Esophagus muscularis mucosa (tissue), 4 donors: Measurements from ENCODE around the gene TMEM240.
"Not testable (repeated sequence)": the region's sequence is repeated elsewhere in the genome, so short reads cannot be mapped to it uniquely, and the experiment has no call there.

Experiments used
- EP300 ChIP-seq: sonication (generic); formaldehyde crosslinking; IDR thresholded peaks from one replicate; pipeline ENCODE4 v1.6.1; 2017; ENCODE audit warnings: antibody characterized with exemption
- POLR2A ChIP-seq: fragments of 450-650 bp; IDR thresholded peaks from one replicate; pipeline ENCODE4 v1.6.1; 2017; ENCODE audit warnings: antibody characterized with exemption, moderate library complexity, mild to moderate bottlenecking, low read depth
- POLR2AphosphoS5 ChIP-seq, 2 donors: sonication (generic); formaldehyde crosslinking; IDR thresholded peaks; one replicate each; pipeline ENCODE4 v1.6.1; 2017; ENCODE audit warnings: antibody characterized with exemption in 2 of 2
- TF ChIP-seq, protein P1 (sequence below), 3 experiments: fragments of 200-600 bp in 2 of 3; fragments of 450-650 bp in 1 of 3; sonication (generic) in 2 of 3; IDR thresholded peaks; one replicate each; pipeline ENCODE4 v1.5.1; 2017 to 2019; ENCODE audit warnings: antibody characterized with exemption in 3 of 3, mild to moderate bottlenecking in 2 of 3, moderate library complexity in 1 of 3

DNA sequence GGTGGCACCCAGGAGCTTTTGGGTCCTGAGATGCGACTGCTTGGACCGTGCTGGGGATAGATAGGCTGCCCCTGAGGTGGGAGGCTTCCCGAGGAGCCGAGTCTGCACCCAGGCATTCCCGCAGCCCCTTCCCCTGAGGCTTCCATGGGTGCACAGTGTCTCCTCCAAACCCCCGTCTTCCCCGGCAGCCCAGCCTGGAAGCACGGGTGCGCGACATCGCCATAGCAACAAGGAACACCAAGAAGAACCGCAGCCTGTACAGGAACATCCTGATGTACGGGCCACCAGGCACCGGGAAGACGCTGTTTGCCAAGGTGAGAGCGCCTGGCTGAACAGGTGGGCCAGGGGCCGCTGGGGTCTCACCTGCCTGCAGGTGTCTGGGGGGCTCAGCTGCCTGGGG, 16.8 kb downstream of the TMEM240 start:
- TF ChIP-seq EP300; POLR2A; POLR2AphosphoS5 (IDR thresholded peaks at IDR 0.05): not testable (repeated sequence)
- TF ChIP-seq, protein P1, sequence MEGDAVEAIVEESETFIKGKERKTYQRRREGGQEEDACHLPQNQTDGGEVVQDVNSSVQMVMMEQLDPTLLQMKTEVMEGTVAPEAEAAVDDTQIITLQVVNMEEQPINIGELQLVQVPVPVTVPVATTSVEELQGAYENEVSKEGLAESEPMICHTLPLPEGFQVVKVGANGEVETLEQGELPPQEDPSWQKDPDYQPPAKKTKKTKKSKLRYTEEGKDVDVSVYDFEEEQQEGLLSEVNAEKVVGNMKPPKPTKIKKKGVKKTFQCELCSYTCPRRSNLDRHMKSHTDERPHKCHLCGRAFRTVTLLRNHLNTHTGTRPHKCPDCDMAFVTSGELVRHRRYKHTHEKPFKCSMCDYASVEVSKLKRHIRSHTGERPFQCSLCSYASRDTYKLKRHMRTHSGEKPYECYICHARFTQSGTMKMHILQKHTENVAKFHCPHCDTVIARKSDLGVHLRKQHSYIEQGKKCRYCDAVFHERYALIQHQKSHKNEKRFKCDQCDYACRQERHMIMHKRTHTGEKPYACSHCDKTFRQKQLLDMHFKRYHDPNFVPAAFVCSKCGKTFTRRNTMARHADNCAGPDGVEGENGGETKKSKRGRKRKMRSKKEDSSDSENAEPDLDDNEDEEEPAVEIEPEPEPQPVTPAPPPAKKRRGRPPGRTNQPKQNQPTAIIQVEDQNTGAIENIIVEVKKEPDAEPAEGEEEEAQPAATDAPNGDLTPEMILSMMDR (IDR thresholded peaks at IDR 0.05) = not testable (repeated sequence)
